AG04450 (cell line): Measurements from ENCODE around the gene SCYL1. TPM values are rescaled to one million over a fixed set of nuclear protein-coding genes. Genes with fewer than 3 reads are reported as not detected.
"Not testable (repeated sequence)": the region's sequence is repeated elsewhere in the genome, so short reads cannot be mapped to it uniquely, and the experiment has no call there.

Source experiments
- CTCF ChIA-PET: fragments of 300-600, 350-600 bp; formaldehyde crosslinking; extraction: SDS; loops from one replicate; lab custom pipeline; 2022; ENCODE audit warnings: antibody characterized with exemption, inconsistent platforms; lab: Charles Lee
- POLR2A ChIA-PET: fragments of 350-600 bp; formaldehyde crosslinking; extraction: SDS; loops from one replicate; lab custom pipeline; 2021; ENCODE audit warnings: antibody characterized with exemption, inconsistent platforms; lab: Yijun Ruan, JAX
- DNase-seq: peaks from one replicate; pipeline ENCODE4 v3.0.0-alpha.2; 2011; ENCODE audit warnings: low read depth, low spot score
- H3K27ac ChIP-seq: one replicate; pipeline ENCODE4 v1.5.1; 2012; ENCODE audit warnings: low read depth, low read length, control low read depth
- H3K27me3 ChIP-seq: one replicate; pipeline ENCODE4 v1.6.0; 2012; ENCODE audit warnings: low read length; ENCODE audit not compliant: control insufficient read depth, insufficient read depth
- H3K4me3 ChIP-seq: 2 replicates; pipeline ENCODE4 v1.5.1; 2011; ENCODE audit warnings: mild to moderate bottlenecking, low read depth, low read length, control low read depth
- H3K9me3 ChIP-seq: 2 replicates; pipeline ENCODE4 v1.5.1; 2012; ENCODE audit warnings: low read length; ENCODE audit not compliant: control insufficient read depth, insufficient read depth
- polyA plus RNA-seq: library from polyadenylated mRNA; depleted of rRNA; stranded (reverse); fragments of >200 nt; gene quantifications from 2 replicates; pipeline ENCODE4 v1.2.3, GENCODE V29; 2011
- TF ChIP-seq, protein P1 (sequence below): IDR thresholded peaks from 2 replicates; pipeline ENCODE4 v1.5.1; 2011; ENCODE audit warnings: low read depth, low read length, control low read depth, inconsistent platforms

Gene SCYL1
- polyA plus RNA-seq, 1 experiment, result 60.9 TPM

DNA sequence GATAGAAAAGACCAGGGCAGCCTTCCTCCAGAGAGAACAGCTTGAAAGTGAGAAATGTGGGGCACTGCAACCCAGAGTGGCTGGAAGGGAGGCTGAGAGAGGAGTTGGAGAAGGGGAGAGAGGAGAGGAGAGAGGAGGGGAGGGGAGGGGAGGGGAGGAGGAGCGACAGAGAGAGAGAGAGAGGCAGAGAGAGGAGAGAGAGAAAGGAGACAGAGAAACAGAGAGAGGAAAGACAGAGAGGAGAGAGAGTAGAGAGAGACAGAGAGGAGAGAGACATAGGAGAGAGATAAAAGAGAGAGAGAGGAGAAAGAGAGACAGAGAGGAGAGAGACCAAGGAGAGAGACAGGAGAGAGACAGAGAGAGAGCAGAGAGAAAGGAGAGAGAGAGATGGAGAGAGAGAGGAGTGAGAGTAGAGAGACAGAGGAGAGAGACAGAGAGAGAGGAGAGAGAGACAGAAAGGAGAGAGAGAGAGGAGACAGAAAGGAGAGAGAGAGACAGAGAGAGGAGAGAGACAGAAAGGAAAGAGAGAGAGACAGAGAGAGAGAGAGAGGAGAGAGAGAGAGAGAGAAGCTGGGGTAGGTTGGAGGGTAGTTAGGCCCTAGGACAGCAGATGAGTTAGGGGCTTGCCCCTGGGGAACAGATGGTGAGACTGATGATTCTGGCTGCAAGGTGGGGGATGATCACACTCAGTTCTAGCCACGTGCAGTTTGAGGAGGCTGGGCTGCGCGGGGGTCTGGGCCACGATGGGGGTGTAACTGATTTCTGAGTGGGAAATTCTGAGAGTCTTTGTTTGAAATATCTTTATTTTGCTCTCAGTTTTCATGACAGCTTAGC lies 8.5 kb upstream of the SCYL1 start:
- H3K9me3 ChIP-seq, result no peaks in the 10 kb centered on the region
- ChIA-PET POLR2A (interaction anchor here (0.5 to 1.0 kb wide), 2 partner anchors 94 to 241 kb away, joined by 3 to 12 read pairs; partner anchors contain the start of gene NEAT1), CTCF (no interaction called here)
- H3K27ac ChIP-seq, result no peak overlapping the region
- no peak overlapping the region for H3K4me3 ChIP-seq
- no peaks in the 10 kb centered on the region for H3K27me3 ChIP-seq
- no peak for DNase-seq
- TF ChIP-seq, protein P1, sequence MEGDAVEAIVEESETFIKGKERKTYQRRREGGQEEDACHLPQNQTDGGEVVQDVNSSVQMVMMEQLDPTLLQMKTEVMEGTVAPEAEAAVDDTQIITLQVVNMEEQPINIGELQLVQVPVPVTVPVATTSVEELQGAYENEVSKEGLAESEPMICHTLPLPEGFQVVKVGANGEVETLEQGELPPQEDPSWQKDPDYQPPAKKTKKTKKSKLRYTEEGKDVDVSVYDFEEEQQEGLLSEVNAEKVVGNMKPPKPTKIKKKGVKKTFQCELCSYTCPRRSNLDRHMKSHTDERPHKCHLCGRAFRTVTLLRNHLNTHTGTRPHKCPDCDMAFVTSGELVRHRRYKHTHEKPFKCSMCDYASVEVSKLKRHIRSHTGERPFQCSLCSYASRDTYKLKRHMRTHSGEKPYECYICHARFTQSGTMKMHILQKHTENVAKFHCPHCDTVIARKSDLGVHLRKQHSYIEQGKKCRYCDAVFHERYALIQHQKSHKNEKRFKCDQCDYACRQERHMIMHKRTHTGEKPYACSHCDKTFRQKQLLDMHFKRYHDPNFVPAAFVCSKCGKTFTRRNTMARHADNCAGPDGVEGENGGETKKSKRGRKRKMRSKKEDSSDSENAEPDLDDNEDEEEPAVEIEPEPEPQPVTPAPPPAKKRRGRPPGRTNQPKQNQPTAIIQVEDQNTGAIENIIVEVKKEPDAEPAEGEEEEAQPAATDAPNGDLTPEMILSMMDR, result no peak

DNA sequence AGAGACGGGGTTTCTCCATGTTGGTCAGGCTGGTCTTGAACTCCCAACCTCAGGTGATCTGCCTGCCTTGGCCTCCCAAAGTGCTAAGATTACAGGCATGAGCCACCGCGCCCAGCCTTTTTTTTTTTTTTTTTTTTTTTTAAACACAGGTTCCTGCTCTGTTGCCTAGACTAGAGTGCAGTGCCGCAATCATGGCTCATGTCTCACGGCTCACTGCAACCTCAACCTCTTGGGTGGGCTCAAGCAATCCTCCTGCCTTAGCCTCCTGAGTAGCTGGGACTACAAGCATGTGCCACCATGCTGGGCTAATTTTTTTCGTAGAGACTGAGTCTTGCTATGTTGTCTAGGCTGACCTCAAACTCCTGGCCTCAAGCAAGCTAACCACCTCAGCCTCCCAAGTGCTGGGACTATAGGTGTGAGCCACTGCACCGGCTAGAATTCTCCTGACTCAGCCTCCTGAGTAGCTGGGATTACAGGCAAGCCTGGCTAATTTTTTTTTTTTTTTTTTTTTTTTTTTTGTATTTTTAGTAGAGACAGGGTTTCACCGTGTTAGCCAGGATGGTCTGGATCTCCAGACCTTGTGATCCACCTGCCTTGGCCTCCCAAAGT lies 5.8 kb upstream of the SCYL1 start:
- H3K27ac ChIP-seq, DNase-seq, H3K27me3 ChIP-seq, H3K9me3 ChIP-seq, H3K4me3 ChIP-seq, POLR2A ChIA-PET: not testable (repeated sequence)
- CTCF ChIA-PET, result interaction anchor here (2.4 kb wide), 1 partner anchor 103 kb away, joined by 8 read pairs; no protein-coding TSS in a partner anchor

DNA sequence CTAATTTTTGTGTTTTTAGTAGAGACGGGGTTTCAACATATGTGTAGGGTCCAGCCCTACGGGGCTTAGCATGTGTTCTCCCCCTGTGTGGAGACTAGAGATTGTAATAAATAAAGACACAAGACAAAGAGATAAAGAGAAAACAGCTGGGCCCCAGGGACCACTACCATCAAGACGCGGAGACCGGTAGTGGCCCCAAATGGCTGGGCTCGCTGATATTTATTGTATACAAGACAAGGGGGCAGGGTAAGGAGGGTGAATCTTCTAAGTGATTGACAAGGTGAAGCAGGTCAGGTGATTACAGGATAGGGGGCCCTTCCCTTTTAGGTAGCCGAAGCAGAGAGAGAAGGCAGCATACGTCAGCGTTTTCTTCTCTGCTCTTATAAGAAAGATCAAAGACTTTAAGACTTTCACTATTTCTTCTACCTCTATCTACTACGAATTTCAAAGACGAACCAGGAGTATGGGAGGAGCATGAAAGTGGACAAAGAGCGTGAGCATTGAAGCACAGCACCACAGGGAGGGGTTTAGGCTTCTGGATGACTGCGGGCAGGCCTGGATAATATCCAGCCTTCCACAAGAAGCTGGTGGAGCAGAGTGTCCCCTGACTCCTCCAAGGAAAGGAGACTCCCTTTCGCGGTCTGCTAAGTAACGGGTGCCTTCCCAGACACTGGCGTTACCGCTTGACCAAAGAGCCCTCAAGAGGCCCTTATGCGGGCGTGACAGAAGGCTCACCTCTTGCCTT lies 2.9 kb upstream of the SCYL1 start:
- not testable (repeated sequence) for H3K27me3 ChIP-seq, H3K9me3 ChIP-seq, H3K27ac ChIP-seq, DNase-seq, H3K4me3 ChIP-seq
- ChIA-PET POLR2A (interaction anchor here (0.7 kb wide), 1 partner anchor 23 kb away, joined by 3 read pairs; the partner anchor contains the start of gene MALAT1), CTCF (interaction anchor here (0.7 kb wide), 1 partner anchor 155 kb away, joined by 3 read pairs; no protein-coding TSS in a partner anchor)

DNA sequence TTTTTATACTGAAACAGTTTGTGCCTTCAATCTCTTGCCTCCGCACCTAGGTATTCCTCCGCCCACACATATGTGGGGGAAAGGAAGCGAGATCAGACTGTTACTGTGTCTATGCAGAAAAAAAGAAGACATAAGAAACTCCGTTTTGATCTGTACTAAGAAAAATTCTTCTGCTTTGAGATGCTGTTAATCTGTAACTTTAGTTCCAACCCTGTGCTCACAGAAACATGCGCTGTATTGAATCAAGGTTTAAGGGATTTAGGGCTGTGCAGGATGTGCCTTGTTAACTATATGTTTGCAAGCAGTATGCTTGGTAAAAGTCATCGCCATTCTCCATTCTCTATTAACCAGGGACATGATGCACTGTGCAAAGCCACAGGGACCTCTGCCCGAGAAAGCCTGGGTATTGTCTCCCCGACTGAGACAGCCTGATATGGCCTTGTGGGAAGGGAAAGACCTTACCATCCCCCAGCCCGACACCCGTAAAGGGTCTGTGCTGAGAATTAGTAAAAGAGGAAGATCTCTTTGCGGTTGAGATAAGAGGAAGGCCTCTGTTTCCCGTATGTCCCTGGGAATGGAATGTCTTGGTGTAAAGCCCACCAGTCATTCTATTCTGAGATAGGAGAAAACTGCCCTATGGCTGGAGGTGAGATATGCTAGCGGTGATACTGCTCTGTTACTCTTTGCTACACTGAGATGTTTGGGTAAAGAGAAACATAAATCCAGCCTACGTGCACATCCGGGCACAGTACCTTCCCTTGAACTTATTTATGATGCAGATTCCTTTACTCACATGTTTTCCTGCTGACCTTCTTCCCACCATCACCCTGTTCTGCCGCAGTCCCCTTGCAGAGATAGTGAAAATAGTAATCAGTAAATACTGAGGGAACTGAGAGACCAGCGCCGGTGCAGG lies 1.9 kb upstream of the SCYL1 start:
- H3K4me3 ChIP-seq, H3K27me3 ChIP-seq, H3K27ac ChIP-seq, H3K9me3 ChIP-seq, CTCF ChIA-PET, DNase-seq: not testable (repeated sequence)
- POLR2A ChIA-PET, result interaction anchor here (2.5 kb wide), 1 partner anchor 100 kb away, joined by 10 read pairs; the partner anchor contains the start of gene NEAT1

DNA sequence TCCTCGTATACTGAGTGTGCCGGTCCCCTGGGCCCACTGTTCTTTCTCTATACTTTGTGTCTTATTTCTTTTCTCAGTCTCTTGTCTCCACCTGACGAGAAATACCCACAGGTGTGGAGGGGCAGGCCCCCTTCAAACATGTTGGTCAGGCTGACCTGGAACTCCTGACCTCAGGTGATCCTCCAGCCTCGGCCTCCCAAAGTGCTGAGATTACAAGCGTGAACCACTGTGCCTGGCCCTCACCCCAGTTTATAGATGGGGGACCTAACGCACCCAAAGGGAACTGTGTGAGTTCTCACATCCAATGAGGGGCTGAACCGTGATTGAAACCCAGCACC lies 1.3 kb upstream of the SCYL1 start:
- H3K9me3 ChIP-seq, CTCF ChIA-PET: not testable (repeated sequence)

DNA sequence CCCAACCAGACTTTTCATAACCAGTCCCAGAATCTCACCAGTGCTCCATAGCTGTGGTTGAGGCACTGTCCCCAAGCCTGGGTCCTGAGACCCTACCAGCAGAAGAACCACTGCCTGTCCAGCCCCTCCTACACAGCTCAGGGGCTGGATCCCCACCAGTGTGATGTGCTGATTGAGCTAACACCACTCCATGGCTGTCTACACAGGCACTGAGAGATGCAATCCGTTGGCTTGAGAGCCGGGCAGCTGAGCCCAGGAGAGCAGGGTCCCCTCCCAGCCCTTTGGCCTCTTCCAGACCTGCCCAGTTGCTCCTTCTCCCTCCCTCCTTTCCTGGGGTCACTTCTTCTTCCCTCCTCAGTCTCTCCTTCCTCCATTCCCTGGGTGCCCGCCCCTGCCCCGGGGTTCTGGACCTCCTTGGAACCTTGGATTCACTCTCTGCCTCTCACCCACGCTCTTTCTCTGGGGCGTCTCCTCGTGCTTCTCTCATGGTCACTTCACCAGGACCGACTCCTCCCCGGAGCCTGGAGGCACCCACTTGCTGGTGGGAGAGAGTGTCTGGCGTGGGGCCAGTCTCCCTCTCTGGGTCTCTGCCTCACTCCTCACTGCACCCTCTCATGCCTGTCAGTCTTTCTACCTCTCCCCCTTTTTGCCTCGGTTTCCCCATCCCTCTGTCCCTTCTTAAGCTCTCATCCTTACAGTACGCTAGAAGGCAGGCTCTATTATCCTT lies 706 bp upstream of the SCYL1 start:
- H3K27ac ChIP-seq, result peak overlapping the region; percentile 39
- H3K27me3 ChIP-seq, result no peaks in the 10 kb centered on the region
- TF ChIP-seq, protein P1, result no peak
- ChIA-PET CTCF (interaction anchor here (0.9 kb wide), 1 partner anchor 195 kb away, joined by 3 read pairs; no protein-coding TSS in a partner anchor), POLR2A (interaction anchor here (0.7 to 2.5 kb wide), 12 partner anchors 10 to 262 kb away, joined by 3 to 13 read pairs (median 4); partner anchors contain the start of genes NEAT1, PCNX3, POLA2 and ZNRD2)
- H3K4me3 ChIP-seq, result peak overlapping the region; percentile 43
- no peaks in the 10 kb centered on the region for H3K9me3 ChIP-seq
- DNase-seq, result no peak

More for the DNA sequence above, 1.3 kb upstream of the SCYL1 start:
- H3K27ac ChIP-seq, H3K27me3 ChIP-seq, DNase-seq, H3K4me3 ChIP-seq: not testable (repeated sequence)
- POLR2A ChIA-PET, result interaction anchor here (1.1 to 2.5 kb wide), 2 partner anchors 92 to 101 kb away, joined by 6 to 10 read pairs; partner anchors contain the start of genes NEAT1 and PCNX3
